Adrenal gland (tissue), 12 donors: ENCODE results near the gene KRT16. TPM values are rescaled to one million over a fixed set of nuclear protein-coding genes. Genes with fewer than 3 reads are reported as not detected.

Source experiments
- DNase-seq, 7 donors: peaks; one replicate each; pipeline ENCODE4 v3.0.0-alpha.2; 2019 to 2020
- H3K27ac ChIP-seq, 5 donors: fragments of 200-600 bp; sonication (generic) in 4 of 5; 1 replicate in 3 of 5; 2 replicates in 2 of 5; pipeline versions ENCODE4 v1.5.1 to v1.8.0; 2016 to 2020; ENCODE audit warnings: mild to moderate bottlenecking in 1 of 5
- H3K27me3 ChIP-seq: fragments of 200-600 bp; 2 replicates; pipeline ENCODE4 v1.8.0; 2021
- H3K36me3 ChIP-seq, 2 donors: fragments of 200-600 bp; replicated peaks in 1 of 2; 1 replicate in 1 of 2; 2 replicates in 1 of 2; pipeline versions ENCODE4 v1.5.1 to v1.8.0; 2018 to 2022
- H3K4me1 ChIP-seq, 2 donors: fragments of 200-600 bp; replicated peaks in 1 of 2; 1 replicate in 1 of 2; 2 replicates in 1 of 2; pipeline versions ENCODE4 v1.5.1 to v1.8.0; 2018 to 2021
- H3K4me3 ChIP-seq, 4 donors: fragments of 200-600 bp; sonication (generic) in 3 of 4; one replicate each; pipeline ENCODE4 v1.5.1; 2016 to 2018
- H3K9me3 ChIP-seq, 3 donors: fragments of 200-600 bp; sonication (generic) in 1 of 3; replicated peaks in 1 of 3; 1 replicate in 2 of 3; 2 replicates in 1 of 3; pipeline versions ENCODE4 v1.5.1 to v1.8.0; 2016 to 2021
- POLR2A ChIP-seq, 2 donors: fragments of 450-650 bp; IDR thresholded peaks; one replicate each; pipeline ENCODE4 v1.6.1; 2017; ENCODE audit warnings: antibody characterized with exemption in 2 of 2, mild to moderate bottlenecking in 2 of 2, moderate library complexity in 1 of 2
- WGBS, 4 donors: extraction: QIAGEN DNeasy Blood & Tissue Kit in 2 of 4; methylation state at CpG; one replicate each; pipeline versions ENCODE4 v1.1.5 to v1.1.7; 2013 to 2017; 5-methylcytosine and 5-hydroxymethylcytosine counted together
- intact Hi-C, 2 donors: fragments of 100-400 bp; cut with DNase I; formaldehyde crosslinking; loops; one replicate each; pipeline versions ENCODE4 v1.14.1 to v1.15.0; 2022 to 2023
- polyA plus RNA-seq, 3 donors: library from polyadenylated mRNA; stranded (reverse); fragments of 200-250 nt in 2 of 3; fragments of 350-450 nt in 1 of 3; fragmentation: Illumina TruSeq in 1 of 3; extraction: RNeasy Lipid Tissue Mini Kit (QIAGEN cat#74804) in 1 of 3; gene quantifications; one replicate each; pipeline ENCODE4 v1.2.3, GENCODE V29; 2013 to 2014
- total RNA-seq, 9 donors: library from RNA; depleted of rRNA in 4 of 9; stranded (reverse); fragments of >200 nt in 4 of 9; fragments of 120-200 nt in 1 of 9; fragmentation: NEBNext Ultra II Directional in 1 of 9; extraction: Animal tissue kit (Norgen Biotek cat#: 25700) in 1 of 9; gene quantifications; one replicate each; pipeline versions ENCODE4 v1.1.0 to v1.2.4, GENCODE V29; 2013 to 2023
- TF ChIP-seq, protein P1 (sequence below), 6 experiments: fragments of 450-650 bp in 4 of 6; fragments of 200-600 bp in 2 of 6; sonication (generic) in 1 of 6; IDR thresholded peaks; 1 replicate in 5 of 6; 2 replicates in 1 of 6; pipeline versions ENCODE4 v1.5.1 to v1.8.0; 2016 to 2021; ENCODE audit warnings: antibody characterized with exemption in 6 of 6, mild to moderate bottlenecking in 2 of 6, moderate library complexity in 1 of 6
- donor health status: healthy with polysubstance abuse.
- donor health status: Bipolar disorder and iron deficiency.
- donor health status: DM: yes; HTN: yes; CAD: no.
- donor health status: DM: no; HTN: no; CAD: no.
- donor health status: DM: no; HTN: no; CAD: no.
- donor health status: DM: yes; HTN: yes; CAD: no.

The KRT16 gene
- total and polyA plus RNA-seq, 12 donors: 0.18 to 4.5 (median 0.69) TPM; not detected in 3

DNA sequence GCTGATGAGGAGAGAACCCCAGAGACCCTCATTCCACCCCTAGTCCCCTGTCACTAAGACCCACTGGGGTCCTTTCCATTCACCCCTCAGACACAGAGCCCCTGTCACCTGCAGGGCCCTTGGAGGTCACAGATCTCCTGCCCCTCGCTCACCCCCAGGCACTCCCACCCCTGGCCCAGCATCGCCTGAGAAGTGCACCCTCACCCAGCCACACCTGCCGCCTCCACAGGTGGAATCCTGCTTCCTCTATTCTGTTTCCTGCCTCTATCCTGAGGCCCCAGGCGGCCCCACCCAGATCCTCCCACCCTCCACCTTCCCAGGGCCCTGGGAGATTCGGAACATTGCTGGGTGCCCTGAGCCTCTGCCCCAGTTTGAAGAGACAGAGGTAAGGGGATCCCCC lies 25.6 kb upstream of the KRT16 start:
- no peak for DNase-seq
- TF ChIP-seq, protein P1, sequence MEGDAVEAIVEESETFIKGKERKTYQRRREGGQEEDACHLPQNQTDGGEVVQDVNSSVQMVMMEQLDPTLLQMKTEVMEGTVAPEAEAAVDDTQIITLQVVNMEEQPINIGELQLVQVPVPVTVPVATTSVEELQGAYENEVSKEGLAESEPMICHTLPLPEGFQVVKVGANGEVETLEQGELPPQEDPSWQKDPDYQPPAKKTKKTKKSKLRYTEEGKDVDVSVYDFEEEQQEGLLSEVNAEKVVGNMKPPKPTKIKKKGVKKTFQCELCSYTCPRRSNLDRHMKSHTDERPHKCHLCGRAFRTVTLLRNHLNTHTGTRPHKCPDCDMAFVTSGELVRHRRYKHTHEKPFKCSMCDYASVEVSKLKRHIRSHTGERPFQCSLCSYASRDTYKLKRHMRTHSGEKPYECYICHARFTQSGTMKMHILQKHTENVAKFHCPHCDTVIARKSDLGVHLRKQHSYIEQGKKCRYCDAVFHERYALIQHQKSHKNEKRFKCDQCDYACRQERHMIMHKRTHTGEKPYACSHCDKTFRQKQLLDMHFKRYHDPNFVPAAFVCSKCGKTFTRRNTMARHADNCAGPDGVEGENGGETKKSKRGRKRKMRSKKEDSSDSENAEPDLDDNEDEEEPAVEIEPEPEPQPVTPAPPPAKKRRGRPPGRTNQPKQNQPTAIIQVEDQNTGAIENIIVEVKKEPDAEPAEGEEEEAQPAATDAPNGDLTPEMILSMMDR (IDR thresholded peaks at IDR 0.05): no peak
- TF ChIP-seq POLR2A (IDR thresholded peaks at IDR 0.05): no peak
- H3K27me3 ChIP-seq: no peaks in the 10 kb centered on the region
- intact Hi-C loops: no loop called here
- no peak overlapping the region for H3K4me3 ChIP-seq
- H3K27ac ChIP-seq: no peak overlapping the region
- H3K4me1 ChIP-seq: peaks cover 0 to 8% of the 10 kb centered on the region in 2 donors
- no peaks in the 10 kb centered on the region for H3K36me3 ChIP-seq
- WGBS, 4 donors: 76 to 100% (median 85%) methylated on average over 1 to 5 of the region's 5 CpGs
- H3K9me3 ChIP-seq: no peaks in the 10 kb centered on the region

DNA sequence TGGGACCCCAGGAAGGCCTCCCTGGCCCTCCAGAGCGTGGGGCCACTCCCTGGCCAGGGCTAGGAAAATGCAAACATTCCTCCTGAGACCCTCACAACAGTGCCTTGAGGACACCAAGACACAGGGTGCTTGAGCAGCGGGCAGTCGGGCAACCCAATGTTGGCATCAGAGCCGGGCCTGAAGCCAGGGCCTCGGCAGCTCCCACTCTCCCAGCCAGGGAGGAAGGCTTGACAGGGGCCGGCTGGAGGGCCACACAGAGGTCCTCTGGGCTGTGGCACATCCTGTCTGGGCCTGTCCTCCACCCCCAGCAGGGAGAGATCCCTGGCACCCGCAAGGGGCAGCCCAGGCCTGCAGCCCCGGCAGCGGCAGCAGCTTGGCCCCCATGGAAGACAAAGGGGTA lies 24.1 kb upstream of the KRT16 start:
- Histone ChIP-seq H3K9me3 (no peaks in the 10 kb centered on the region), H3K27ac (no peak overlapping the region), H3K36me3 (no peaks in the 10 kb centered on the region), H3K27me3 (no peaks in the 10 kb centered on the region), H3K4me1 (peaks cover 0 to 8% of the 10 kb centered on the region in 2 donors), H3K4me3 (no peak overlapping the region)
- 92 to 96% (median 93%) methylated on average over 3 to 9 of the region's 9 CpGs; no CpG with 5 or more reads in 1 of the 4 donors for WGBS, 4 donors
- intact Hi-C loops: no loop called here
- no peak for DNase-seq
- no peak for TF ChIP-seq POLR2A (IDR thresholded peaks at IDR 0.05)
- TF ChIP-seq, protein P1 (IDR thresholded peaks at IDR 0.05): no peak

DNA sequence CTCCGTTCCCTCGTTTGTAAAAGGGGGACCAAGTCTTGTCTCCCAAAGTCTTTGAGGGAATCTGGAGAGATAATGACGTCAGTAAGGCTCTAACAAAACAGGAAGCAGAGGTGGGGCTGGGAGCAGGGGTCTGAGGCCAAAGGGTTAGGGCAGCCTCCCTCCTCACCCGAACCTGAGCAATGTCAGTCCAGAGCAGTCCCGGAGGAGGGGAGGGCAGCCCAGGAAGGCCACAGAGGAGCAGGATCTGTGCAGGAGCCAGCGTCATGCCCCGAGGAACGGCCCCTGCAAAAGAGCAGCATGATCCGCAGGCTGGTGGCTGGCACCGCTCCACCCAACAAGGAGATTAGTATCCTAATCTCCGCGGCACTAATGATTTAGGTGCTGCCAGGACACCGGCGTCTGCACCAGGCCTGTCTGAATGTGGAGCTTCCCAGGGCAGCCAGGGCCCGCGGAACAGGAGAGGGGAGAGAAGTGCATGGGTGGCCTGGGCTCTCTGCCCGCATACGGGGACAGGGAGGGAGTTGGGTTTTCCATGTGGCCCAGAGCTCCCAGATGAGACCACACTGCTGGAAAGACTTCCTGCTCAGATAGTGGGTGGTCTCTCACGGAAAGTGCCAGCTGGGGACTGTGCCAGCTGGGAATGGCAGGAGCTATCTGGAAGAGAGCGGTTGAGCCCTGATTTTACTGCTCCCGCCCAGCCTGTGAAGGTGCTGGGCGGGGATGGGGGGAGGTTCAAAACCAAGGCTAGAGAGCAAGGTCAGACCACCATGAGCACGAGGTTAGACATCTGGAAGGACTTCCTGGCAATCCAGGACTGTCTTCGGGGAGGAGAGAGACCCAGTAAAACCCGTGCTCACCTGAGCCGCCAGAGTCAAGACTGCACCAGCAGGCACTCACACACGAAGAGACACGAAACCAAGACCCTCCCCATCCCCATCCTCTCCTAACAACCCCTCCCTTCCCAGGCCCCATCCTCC lies 22.8 kb upstream of the KRT16 start:
- no peaks in the 10 kb centered on the region for H3K36me3 ChIP-seq
- intact Hi-C loops: no loop called here
- 34 to 51% (median 44%) methylated on average over 18 to 28 of the region's 28 CpGs for WGBS, 4 donors
- peak overlapping the region in 2 of 5 donors; percentile 47 to 71 for H3K27ac ChIP-seq
- H3K4me1 ChIP-seq: peaks cover 0 to 8% of the 10 kb centered on the region in 2 donors
- DNase-seq: peak; percentile 26 to 83 (median 53)
- no peaks in the 10 kb centered on the region for H3K27me3 ChIP-seq
- no peak overlapping the region for H3K4me3 ChIP-seq
- H3K9me3 ChIP-seq: no peaks in the 10 kb centered on the region
- TF ChIP-seq, protein P1 (IDR thresholded peaks at IDR 0.05): no peak
- no peak for TF ChIP-seq POLR2A (IDR thresholded peaks at IDR 0.05)

DNA sequence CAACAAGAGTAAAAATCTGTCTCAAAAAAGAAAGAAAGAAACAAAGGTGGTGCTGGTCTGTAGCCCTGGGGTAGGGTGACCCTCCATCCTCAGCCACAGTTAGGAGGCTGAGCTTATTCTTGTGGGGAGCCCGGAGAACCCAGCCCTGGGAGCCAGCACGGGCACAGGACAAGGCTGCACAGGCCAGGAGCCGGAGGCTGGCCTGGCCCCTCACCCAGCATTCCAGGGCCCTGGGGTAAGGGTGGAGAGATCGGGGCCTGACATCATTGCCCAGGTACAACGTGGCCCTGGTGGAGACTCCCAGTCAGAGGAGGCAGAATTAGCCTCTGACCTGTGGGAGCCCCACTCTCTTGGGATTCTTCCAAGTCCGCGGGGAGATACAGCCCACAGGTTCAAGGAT lies 22.1 kb upstream of the KRT16 start:
- intact Hi-C loops: no loop called here
- DNase-seq: no peak
- Histone ChIP-seq H3K27ac (peak overlapping the region in 2 of 5 donors; percentile 47 to 71), H3K4me3 (no peak overlapping the region), H3K9me3 (no peaks in the 10 kb centered on the region), H3K36me3 (no peaks in the 10 kb centered on the region), H3K27me3 (no peaks in the 10 kb centered on the region), H3K4me1 (peaks cover 0 to 8% of the 10 kb centered on the region in 2 donors)
- TF ChIP-seq, protein P1 (IDR thresholded peaks at IDR 0.05): no peak
- TF ChIP-seq POLR2A (IDR thresholded peaks at IDR 0.05): no peak
- WGBS, 4 donors: 56 to 65% (median 63%) methylated on average over 5 to 7 of the region's 7 CpGs
